Ureter (tissue), 1 donor: ENCODE data around the gene TMEM212. TPM values are rescaled to one million over a fixed set of nuclear protein-coding genes. Genes with fewer than 3 reads are reported as not detected.
"Not testable (repeated sequence)": the region's sequence is repeated elsewhere in the genome, so short reads cannot be mapped to it uniquely, and the experiment has no call there.

Experiments
- DNase-seq: peaks from one replicate; pipeline ENCODE4 v3.0.0-alpha.2; 2020; ENCODE audit warnings: low spot score
- total RNA-seq: library from RNA; stranded (reverse); gene quantifications from one replicate; pipeline ENCODE4 v1.2.4, GENCODE V29; 2023
- donor health status: DM: yes; HTN: yes; CAD: no.

The TMEM212 gene
- total RNA-seq, 1 donor from 2014 or later, result not detected

DNA sequence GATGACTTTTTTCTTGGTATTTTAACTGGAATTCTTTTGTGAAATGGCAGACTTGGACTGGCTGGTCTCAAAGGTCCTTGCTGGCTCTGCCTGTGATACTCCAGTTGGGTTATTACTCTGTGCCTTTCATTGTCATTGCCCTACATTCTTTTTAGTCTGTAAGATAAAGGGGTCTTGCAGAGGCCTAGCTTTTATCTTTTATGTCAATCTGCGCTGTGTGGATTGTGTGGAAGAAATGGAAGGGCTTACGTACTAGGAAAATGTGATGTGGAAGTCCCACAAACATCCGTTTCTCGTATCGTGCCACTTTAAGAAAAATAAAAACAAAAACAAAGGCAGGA, 8.7 kb upstream of the TMEM212 start:
- DNase-seq, result no peak

DNA sequence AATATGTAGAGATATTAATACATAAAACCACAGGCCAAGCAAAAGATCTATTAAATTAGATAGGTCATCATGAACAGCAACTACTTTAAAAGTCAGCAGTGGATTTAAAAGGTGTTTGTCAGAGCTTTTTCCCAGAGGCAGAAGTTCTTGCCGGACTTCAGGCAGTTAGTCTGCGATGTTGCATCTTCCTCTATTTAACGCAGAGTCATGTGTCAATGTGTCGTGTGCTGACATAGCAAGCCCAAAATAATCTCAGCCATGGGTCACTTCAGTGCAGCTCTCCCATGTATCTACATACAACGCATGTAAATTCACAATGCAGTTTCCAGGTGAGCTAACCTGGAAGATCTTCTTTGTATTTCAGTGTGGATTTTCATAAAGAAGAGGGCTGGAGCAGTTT, 8.0 kb upstream of the TMEM212 start:
- DNase-seq, result no peak

DNA sequence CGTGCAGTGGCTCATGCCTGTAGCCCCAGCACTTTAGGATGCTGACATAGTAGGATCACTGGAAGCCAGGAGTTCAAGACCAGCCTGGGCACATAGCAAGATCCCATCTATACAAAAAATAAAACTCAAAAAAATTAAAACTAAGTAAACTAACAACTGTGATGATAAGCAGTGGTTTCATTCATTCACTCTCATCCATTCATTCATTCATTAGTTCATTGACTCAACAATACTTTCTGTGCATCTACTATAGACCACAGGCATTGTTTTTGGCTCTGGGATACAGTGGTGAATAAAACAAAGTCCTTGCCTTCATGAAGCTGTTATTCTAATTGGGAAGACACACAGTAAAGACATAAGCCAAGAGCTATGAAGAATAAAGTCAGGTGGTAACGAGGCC, 7.5 kb upstream of the TMEM212 start:
- no peak for DNase-seq

DNA sequence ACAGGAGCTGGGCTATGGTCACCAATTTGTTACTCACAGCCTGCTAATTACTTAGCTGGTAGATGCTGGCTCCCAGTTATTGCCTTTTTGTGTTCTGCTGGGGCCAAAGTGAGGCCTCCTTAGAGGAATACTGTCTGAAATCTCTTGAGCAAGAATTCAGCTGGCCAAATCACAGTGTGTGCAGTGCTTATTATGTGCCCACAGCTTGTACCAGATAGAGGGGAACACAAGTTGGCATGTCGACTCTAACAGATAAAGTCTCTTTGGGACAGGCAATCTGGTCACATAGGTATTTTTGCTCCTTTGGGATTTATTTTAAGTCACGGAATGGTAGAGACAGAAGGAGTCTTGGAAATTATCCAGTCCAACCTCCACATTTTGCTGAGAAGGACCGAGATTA, 6.3 kb upstream of the TMEM212 start:
- no peak for DNase-seq

DNA sequence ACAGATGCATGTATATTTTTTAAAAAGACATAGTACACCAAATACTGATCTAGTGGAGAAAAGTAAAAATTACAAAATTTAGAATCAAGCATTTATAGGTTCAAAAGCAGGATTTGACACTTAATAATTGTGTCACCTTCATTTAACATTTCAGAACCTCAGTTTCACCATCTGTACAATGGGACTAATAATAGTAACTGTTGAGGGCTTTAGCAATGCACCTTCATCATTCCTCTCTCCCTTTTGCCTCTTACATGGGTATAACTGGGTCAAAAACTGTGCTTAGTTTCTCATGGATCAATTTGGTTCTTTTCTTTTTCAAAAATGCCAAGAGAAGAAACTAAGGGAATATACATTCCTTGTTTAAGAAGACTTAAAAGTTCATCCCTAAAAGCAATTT, 5.5 kb upstream of the TMEM212 start:
- DNase-seq, result no peak

DNA sequence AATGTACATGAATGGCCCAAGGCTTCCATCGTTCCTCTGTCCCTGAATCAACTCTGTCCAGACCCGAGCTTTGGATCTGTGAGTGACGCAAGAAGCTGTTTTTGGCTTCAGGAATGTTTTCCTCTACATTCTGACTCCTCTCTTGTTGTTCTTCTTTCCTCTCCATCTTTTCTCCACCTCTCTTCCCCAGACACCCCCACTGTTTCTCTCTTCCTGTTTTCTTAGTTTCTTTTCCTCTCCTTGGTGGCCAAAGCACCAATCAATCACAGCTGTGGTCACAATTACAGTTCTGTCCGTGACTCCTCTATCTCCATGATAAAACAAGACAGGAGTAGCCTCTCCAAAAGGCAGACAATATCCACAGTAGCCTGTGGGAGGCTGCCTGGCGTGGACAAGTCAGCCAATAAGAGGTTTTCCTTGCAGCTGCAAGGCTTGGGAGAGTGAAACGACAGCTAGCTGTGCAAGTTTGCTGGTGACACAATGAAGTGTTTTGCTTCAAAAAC, 4.9 kb upstream of the TMEM212 start:
- no peak for DNase-seq

DNA sequence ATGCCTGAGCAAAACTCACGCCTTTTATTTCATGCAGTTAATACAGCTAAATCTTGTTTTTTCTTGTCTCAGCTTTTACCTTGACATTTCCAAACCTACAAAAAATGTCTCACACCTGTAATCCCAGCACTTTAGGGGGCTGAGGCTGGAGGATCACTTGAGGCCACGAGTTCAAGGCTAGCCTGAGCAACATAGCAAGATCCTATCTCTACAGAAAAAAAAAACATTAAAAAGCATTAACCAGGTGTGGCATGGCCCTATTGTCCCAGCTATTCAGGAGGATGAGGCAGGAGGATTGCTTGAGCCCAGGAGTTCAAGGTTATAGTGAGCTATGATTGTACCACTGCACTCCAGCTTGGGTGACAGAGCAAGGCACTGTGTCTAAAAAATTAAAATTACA, 3.9 kb upstream of the TMEM212 start:
- no peak for DNase-seq

DNA sequence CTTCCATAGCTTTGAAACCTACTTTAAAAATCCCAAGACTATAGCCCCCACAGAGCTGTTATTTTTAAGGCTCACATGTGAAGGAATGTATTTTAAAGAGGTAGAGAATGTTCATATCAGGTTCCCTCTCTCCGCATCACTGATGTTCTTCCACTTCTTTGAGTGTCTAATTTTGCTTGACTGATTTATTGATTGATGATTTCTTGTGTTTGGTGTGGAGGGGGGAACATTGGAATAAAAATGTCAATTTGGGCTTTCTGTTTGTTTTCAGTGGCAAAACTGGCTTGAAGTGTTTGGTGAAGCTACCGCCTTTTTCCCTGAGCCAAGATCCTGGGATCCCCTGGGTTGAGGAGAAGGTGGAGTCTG, 2.7 kb upstream of the TMEM212 start:
- DNase-seq, result no peak

DNA sequence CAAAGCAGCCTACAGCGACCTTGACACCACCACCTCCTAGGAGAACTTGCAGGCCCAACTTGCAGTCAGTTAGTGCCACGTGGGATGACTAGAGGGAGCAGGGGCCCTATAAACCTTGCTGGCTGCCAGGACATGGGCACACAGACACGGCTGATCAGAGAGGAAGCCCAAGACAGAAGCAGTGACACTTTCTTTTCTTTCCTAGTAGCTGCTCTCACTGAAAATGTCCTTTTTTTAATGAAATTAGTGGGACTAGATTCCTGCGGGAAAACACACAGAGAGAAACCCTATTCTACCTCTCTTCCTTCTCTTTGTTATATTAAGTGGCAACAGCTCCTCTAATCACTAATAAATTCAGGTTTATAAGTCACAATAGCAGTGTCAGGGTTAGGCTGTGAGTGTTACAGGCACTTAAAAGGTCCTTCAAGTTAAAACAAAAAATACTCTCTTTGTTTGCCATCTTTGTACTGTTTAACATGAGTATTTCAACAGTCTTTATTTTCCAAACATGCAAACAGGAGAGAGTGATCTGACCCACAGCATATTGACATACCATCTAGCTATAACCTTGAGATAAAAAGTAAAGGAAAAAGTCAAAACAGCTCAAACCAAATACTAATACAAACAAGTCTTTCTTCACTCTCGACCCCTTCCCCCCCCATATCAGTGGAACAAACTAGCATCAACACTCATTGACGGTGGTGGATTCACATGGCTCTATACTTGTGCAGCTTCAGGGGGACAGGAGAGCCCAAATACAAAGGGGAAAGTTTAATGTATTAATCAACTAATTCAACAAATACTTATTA, 2.1 kb upstream of the TMEM212 start:
- DNase-seq, result no peak

DNA sequence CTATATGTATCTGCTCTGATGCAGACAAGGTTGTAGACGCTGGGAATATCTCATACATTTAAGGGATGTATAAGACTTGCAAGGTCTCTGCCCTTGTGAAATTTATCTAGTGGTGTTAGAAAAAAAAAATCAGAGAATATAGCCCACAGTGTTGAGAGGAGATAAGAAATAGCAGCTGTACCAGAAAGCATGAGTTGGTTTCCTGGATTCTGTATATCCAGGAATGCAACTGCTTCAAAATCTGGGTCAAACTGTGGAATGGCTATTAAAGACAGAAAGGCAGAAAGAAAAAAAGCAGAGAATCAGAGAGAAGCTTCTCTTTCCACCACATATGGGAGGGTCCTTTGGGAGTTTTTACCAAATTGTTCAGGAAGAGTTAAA, 1.5 kb upstream of the TMEM212 start:
- no peak for DNase-seq

DNA sequence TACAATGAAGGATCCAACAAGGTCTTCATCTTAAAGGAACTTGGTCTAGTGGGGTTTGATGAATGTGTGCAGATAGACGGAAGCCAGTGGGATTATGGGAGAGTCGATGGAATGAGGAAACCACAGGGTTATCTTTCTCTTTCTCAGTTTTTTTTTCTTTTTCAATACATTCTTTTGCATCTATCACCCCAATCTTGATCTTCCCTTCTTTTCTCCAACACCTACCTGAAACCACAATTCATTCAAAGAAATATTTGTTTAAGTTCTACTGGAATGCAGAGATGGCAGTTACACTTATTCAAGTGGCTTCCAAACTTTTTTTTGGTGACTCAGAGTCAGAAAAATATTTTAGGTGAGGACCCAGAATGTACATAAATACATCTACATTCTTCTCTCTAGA, 1.7 kb downstream of the TMEM212 start:
- no peak for DNase-seq

DNA sequence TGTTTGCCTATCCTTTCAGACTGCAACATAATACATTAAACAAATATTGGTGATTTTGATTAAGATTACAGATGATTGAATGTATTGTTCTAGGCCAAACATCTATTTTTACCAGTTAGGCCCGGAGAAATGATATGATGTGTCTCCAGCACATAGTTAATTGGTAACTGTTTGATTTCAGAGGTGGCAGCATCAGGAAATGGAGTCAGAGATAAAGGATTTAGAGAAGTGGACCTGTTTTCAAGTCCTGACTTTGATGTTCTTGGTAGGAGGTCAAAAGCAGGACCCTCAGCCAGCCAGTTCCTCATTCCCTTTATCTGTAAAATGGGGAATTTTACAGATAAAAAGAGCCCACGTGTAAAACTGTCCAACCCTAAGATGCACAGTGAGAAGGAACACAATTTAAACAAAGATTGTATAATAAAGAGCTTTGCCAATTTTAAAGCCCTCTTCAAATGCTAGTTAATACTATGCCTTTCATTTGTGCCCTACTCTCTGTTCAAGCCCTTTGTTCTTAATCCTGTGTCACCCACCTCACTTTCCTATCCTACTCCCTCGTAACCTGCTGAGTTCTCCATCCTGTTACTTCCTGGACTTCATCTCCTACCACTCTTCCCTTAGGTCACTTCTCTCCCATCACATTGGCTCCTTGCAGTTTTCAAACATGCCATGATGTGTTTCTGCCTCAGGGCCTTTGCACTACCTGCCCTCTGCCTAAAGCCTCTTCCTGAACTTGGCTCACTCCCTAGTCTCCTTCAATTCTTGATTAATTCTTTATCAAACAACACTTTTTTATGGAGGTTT, 2.5 kb downstream of the TMEM212 start:
- no peak for DNase-seq

DNA sequence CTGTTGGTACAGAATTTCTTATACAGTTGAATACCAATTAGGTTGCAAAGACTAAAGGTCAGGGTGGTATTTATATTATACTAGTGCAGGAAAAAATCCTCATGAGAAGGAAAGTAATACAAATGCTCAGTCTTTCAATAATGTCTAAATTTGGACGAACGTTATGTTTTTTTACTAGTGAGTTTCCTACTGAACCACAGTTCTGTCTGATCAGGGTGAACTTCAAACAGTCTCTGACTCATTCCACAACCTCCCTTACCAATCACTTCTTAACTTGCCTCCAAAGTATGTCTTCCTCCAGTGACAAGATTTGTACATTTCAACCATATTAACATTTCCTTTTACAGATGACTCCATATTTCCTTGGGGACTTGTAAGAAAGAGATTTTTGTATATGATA, 3.4 kb downstream of the TMEM212 start:
- no peak for DNase-seq

DNA sequence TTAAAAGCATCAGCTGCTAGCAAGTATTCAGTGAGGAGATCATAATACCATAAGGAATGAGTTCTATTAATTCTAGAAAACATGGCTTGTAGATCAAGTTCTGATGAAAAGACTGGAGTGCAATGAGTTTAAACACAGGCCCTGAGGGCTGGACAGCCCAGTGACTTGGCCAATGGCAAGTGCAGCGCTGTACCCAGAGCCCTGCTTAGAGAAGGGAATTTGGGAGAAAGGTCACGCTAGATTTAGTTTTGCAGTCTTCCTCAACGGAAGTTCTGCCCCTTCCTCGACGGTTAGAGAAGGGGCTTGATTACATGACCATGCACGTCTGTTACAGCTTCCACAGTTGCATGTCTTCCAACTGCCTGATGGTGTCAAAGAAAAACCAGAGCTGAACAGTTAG, 4.0 kb downstream of the TMEM212 start:
- DNase-seq, result no peak

DNA sequence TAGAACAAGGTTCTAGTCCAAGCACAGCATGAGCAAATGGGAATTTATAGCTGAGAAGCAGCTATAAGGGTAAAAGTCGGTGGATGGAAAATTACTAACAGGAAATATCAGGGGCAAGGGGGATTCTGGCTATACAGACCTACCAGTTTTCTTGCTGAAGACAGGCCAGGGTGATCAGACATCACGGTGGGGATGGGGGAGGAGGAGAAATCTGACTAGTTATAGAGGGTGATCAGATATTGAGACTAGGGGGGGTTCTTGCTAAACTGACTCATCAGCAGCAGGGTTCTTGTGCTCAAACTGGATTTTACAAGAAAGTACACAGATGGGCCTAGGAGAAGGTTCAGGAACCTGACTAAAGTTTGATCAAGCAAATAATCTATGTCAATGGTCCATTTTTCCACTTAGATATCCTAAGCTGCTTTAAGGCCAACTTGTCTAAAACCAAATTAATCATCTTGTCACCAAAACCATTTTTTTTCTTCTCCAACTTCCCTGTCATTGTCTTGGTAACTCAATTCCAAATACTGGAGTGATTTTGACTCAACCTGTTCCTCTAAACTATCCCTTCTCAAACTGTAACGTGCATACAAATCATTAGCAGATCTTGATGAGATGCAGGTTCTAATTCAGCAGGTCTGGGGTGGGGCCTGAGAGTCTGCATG, 4.6 kb downstream of the TMEM212 start:
- no peak for DNase-seq

DNA sequence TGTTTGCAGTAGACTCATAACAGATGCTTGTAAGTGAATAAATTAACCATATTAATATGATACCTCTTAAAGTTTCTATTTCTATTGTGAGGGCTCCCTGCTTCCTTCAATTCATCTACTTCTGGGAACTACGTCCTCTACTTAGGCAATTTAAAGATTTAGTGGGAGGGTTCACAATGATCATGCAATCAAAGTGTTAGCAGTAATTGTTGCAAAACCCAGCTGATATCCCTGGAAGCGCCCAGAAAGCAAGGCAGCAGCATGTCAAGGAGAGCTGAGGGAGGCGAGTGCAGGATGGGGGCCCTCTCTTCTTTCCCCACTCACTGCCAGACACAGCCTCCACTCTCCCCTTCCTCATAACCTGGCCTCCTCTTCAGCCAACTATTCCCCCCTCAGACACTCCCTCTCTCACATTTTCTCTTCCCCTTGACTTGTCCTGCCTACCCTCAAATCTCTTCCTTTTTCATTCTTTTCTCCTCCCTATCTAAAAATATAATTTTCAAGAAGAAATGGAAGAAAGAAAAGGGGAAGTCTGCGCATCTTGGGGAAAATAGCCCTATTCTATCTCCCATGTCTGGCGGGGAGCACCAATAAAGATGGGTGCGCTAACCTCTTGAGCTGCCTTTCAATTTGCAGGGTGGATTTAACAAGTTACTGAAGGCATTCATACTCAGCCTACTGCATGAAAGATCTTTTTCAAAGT, 6.6 kb downstream of the TMEM212 start:
- DNase-seq, result no peak

DNA sequence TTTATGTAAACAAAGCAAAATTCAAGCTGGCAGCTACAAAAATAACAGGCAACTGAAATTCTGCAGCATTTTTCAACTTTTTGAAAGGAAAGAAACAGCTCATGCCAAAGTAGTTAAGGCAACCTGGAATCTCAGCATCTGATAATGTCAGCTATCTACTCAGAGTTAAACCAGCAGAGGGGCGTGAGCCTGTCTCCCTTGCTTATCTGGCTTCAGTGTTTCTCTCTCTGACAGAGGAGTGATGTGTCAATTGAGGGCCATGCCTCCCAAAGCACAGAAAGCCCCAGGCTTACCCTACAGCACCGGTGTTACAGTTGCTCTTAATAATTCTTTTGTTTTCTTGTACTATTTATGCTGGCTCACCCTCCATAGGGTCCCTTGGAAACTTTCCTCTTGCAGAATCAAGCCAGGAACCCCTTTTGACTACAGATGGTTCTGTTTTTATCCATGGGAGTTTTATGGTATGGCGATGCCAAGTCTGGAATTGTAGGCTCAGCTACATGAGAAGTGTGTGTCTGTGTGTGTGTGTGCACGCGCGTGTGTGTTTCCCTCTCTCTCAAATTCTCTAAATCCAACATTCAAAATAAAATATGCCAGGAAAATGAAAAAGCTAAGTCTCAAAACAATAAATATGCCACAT, 7.3 kb downstream of the TMEM212 start:
- no peak for DNase-seq

DNA sequence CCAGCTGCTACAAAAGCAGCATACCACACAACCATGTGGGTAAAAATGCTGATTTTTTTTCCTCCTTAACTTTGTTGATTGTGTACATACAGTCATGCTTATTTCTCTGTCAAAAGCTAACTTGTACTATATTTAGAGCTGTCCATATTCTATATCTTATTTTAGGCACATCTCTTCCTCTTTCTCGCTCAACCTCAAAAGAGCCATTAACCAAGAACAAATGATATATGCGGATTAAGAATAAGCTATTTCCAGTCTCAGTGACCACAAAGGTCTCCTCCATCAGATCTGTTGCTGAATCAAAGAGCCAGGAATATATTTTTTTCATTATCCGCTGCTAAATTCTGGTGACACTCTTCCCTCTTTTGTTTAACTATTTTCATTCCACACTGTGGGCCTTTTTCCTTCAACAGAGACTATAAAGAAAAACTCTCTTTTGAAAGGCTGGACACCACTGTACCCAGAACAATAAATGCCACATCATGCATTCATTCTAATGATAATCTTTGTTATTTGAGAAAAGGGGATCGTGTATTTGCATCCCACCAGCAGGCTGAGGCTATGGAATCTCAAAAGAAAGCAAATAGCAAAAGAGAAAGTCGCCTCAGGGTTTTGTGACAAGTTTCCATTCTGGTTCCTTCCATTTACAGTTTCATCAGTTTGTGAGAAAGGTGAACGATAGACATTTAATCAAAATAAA, 8.0 kb downstream of the TMEM212 start:
- DNase-seq, result no peak

DNA sequence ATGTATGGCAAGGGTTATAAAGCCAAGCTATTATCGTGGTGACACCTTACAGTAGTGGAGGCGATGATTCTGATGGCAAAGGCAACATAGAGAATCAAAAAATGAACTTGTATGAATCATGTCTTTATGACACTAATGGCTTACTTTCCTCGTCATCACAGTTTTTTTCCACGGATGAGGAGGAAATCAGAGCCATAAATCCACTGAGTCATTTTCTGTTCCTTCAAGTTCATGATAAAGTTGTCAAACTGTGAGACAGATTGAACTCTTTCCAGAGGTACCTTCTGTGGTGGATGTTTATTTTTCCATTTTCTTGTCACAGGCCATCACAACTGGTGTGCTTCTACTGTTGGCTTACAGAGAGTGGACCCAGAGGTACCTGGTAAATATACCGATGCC, 8.5 kb downstream of the TMEM212 start:
- DNase-seq, result no peak

DNA sequence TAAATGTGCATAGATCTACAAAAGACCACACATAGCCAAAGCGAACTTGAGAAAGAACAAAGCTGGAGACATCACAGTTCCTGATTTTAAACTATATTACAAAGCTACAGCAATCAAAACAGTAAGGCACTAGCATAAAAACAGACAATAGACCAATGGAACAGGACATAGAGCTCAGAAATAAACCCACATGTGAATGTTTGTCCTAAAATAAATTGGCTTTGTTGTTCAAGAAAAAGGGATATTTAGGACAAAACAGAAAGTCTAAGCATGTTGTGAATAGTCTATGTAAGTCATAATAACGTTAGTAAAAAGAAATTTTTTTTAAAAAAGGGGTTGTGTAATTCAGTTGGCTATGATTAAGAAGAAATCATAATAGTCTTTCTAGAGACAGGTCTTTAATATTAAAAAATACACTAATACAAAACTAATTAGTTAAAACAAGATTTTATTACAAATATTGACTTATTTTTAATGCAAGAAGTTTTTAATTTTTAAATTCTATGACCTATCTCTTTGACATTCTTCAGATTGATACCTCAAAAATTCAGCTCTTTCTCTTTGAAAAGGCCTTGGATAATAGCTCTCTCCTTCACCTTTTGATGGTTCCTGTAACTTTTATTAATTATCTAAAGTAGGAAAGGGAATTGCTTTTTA, 11.6 kb downstream of the TMEM212 start:
- no peak for DNase-seq

DNA sequence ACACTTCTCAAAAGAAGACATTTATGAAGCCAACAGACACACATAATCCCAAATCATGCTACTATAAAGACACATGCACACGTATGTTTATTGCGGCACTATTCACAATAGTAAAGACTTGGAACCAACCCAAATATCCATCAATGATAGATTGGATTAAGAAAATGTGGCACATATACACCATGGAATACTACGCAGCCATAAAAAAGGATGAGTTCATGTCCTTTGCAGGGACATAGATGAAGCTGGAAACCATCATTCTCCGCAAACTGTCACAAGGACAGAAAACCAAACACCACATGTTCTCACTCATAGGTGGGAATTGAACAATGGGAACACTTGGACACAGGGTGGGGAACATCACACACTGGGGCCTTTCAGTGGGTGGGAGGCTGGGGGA, 15.6 kb downstream of the TMEM212 start:
- DNase-seq, result not testable (repeated sequence)
